Suprapubic skin (tissue), 3 donors: ENCODE data around the gene CHST11.

ENCODE experiments used
- CTCF ChIP-seq, 2 donors: fragments of 200-600 bp in 1 of 2; fragments of 450-650 bp in 1 of 2; sonication (generic) in 1 of 2; IDR thresholded peaks; one replicate each; pipeline ENCODE4 v1.5.1; 2016 to 2019; ENCODE audit warnings: antibody characterized with exemption in 2 of 2, mild to moderate bottlenecking in 1 of 2, moderate library complexity in 1 of 2
- EP300 ChIP-seq: sonication (generic); formaldehyde crosslinking; IDR thresholded peaks from one replicate; pipeline ENCODE4 v1.6.1; 2017; ENCODE audit warnings: antibody characterized with exemption

DNA sequence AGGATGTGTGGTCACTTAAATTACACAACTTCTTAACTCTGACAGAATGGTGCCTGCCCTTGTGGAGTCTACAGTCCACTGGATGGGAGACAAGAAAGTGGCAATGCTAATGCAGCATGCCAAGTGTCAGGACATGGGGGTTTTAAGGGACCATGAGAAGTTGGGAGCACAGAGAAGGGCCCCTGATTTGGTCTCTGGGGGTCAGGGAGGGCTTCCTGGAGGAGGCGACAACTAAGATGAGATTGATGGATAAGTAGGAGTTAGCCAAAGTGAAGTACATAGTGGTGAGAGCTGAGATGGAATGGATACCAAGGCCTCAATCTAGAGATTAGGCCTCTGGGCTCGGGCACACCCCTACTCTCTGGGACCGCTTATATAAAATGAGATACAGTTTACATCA, 236.7 kb downstream of the CHST11 start:
- TF ChIP-seq EP300: no peak
- no peak for TF ChIP-seq CTCF (IDR thresholded peaks at IDR 0.05)
